ENCODE results near the gene VPS72. TPM values are rescaled to one million over a fixed set of nuclear protein-coding genes. Genes with fewer than 3 reads are reported as not detected.

Gene VPS72
- total and polyA plus RNA-seq, 7 experiments from 2014 or later, result 35.1 to 85.3 (median 63.9) TPM

GRCh38 chr1:151143986-151144385, 46.0 kb downstream of the VPS72 start:
- Mint-ChIP-seq H3K36me3 (peaks cover 0 to 1% (median 0%) of the 10 kb centered on the region in 5 donors), H3K27me3 (peaks cover 0 to 19% (median 0%) of the 10 kb centered on the region in 5 donors), H3K4me1 (peaks cover 12 to 24% (median 22%) of the 10 kb centered on the region in 7 donors), H3K27ac (no peak overlapping the region), H3K9me3 (no peaks in the 10 kb centered on the region), H3K4me3 (peak overlapping the region in 2 of 10 donors; percentile 34 to 54)
- no peak for ATAC-seq
- H3K9me3 ChIP-seq (ENCODE audit: control insufficient read depth in 2 of 3, low read length in 3 of 3), result no peaks in the 10 kb centered on the region
- no peak overlapping the region for H3K27ac ChIP-seq (ENCODE audit: low read depth, low read length)
- no peaks in the 10 kb centered on the region for H3K27me3 ChIP-seq (ENCODE audit: control insufficient read depth in 2 of 2, insufficient read depth in 2 of 2, low read length in 2 of 2)
- POLR2A ChIA-PET, result interaction anchor here (0.6 to 1.5 kb wide), 4 partner anchors 11 to 119 kb away, joined by 3 to 8 read pairs (median 6); no protein-coding TSS in a partner anchor
- CTCF ChIA-PET, result no interaction called here
- no peak overlapping the region for H3K4me3 ChIP-seq (ENCODE audit: low read length)
- peaks cover 0 to 4% (median 0%) of the 10 kb centered on the region in 3 experiments for H3K36me3 ChIP-seq (ENCODE audit: control insufficient read depth in 2 of 3, insufficient read depth in 3 of 3, low read length in 3 of 3)
- no peak for DNase-seq
- H3K4me1 ChIP-seq (ENCODE audit: control insufficient read depth in 2 of 2, insufficient read depth in 2 of 2, low read length in 2 of 2), result no peaks in the 10 kb centered on the region
- intact Hi-C loops (cut with micrococcal nuclease), result no loop called here

GRCh38 chr1:151143057-151143435, 47.0 kb downstream of the VPS72 start:
- peaks cover 12 to 24% (median 22%) of the 10 kb centered on the region in 7 donors for H3K4me1 Mint-ChIP-seq
- no peak overlapping the region for H3K4me3 Mint-ChIP-seq
- Histone ChIP-seq H3K27ac (ENCODE audit: low read depth, low read length) (no peak overlapping the region), H3K4me3 (ENCODE audit: low read length) (no peak overlapping the region), H3K36me3 (ENCODE audit: control insufficient read depth in 2 of 3, insufficient read depth in 3 of 3, low read length in 3 of 3) (peaks cover 0 to 4% (median 0%) of the 10 kb centered on the region in 3 experiments), H3K4me1 (ENCODE audit: control insufficient read depth in 2 of 2, insufficient read depth in 2 of 2, low read length in 2 of 2) (no peaks in the 10 kb centered on the region), H3K27me3 (ENCODE audit: control insufficient read depth in 2 of 2, insufficient read depth in 2 of 2, low read length in 2 of 2) (no peaks in the 10 kb centered on the region), H3K9me3 (ENCODE audit: control insufficient read depth in 2 of 3, low read length in 3 of 3) (no peaks in the 10 kb centered on the region)
- intact Hi-C loops (cut with micrococcal nuclease), result no loop called here
- H3K27ac Mint-ChIP-seq, result no peak overlapping the region
- ChIA-PET POLR2A (interaction anchor here (1.4 to 1.5 kb wide), 2 partner anchors 12 kb away, joined by 5 to 8 read pairs; no protein-coding TSS in a partner anchor), CTCF (interaction anchor here (1.2 to 1.3 kb wide), 2 partner anchors 14 to 118 kb away, joined by 4 read pairs; partner anchors contain the start of gene TNFAIP8L2)
- ATAC-seq (no peak), DNase-seq (no peak)
- H3K27me3 Mint-ChIP-seq, result peaks cover 0 to 16% (median 0%) of the 10 kb centered on the region in 5 donors
- H3K36me3 Mint-ChIP-seq, result peaks cover 0 to 1% (median 0%) of the 10 kb centered on the region in 5 donors
- no peaks in the 10 kb centered on the region for H3K9me3 Mint-ChIP-seq

GRCh38 chr1:151142411-151143056, 47.5 kb downstream of the VPS72 start:
- Histone ChIP-seq H3K36me3 (ENCODE audit: control insufficient read depth in 2 of 3, insufficient read depth in 3 of 3, low read length in 3 of 3) (peaks cover 0 to 4% (median 0%) of the 10 kb centered on the region in 3 experiments), H3K4me3 (ENCODE audit: low read length) (no peak overlapping the region), H3K27ac (ENCODE audit: low read depth, low read length) (no peak overlapping the region), H3K9me3 (ENCODE audit: control insufficient read depth in 2 of 3, low read length in 3 of 3) (no peaks in the 10 kb centered on the region), H3K27me3 (ENCODE audit: control insufficient read depth in 2 of 2, insufficient read depth in 2 of 2, low read length in 2 of 2) (no peaks in the 10 kb centered on the region), H3K4me1 (ENCODE audit: control insufficient read depth in 2 of 2, insufficient read depth in 2 of 2, low read length in 2 of 2) (no peaks in the 10 kb centered on the region)
- DNase-seq, result no peak
- no peak overlapping the region for H3K27ac Mint-ChIP-seq
- H3K4me3 Mint-ChIP-seq, result no peak overlapping the region
- CTCF ChIA-PET, result interaction anchor here (0.6 to 1.5 kb wide), 4 partner anchors 14 to 1161 kb away, joined by 3 to 5 read pairs (median 4); partner anchors contain the start of gene TNFAIP8L2
- H3K36me3 Mint-ChIP-seq, result peaks cover 0 to 1% (median 0%) of the 10 kb centered on the region in 5 donors
- H3K4me1 Mint-ChIP-seq, result peaks cover 12 to 22% (median 20%) of the 10 kb centered on the region in 7 donors
- POLR2A ChIA-PET, result interaction anchor here (1.4 to 1.5 kb wide), 2 partner anchors 12 to 13 kb away, joined by 5 to 8 read pairs; no protein-coding TSS in a partner anchor
- peaks cover 0 to 16% (median 0%) of the 10 kb centered on the region in 5 donors for H3K27me3 Mint-ChIP-seq
- no peak for ATAC-seq
- no peaks in the 10 kb centered on the region for H3K9me3 Mint-ChIP-seq
- intact Hi-C loops (cut with micrococcal nuclease), result no loop called here

GRCh38 chr1:151137789-151138188, 52.2 kb downstream of the VPS72 start:
- ChIA-PET POLR2A (interaction anchor here (0.7 kb wide), 1 partner anchor 325 kb away, joined by 3 read pairs; no protein-coding TSS in a partner anchor), CTCF (no interaction called here)
- no peak overlapping the region for H3K4me3 Mint-ChIP-seq
- Histone ChIP-seq H3K36me3 (ENCODE audit: control insufficient read depth in 2 of 3, insufficient read depth in 3 of 3, low read length in 3 of 3) (no peaks in the 10 kb centered on the region), H3K27me3 (ENCODE audit: control insufficient read depth in 2 of 2, insufficient read depth in 2 of 2, low read length in 2 of 2) (no peaks in the 10 kb centered on the region), H3K27ac (ENCODE audit: low read depth, low read length) (no peak overlapping the region), H3K4me1 (ENCODE audit: control insufficient read depth in 2 of 2, insufficient read depth in 2 of 2, low read length in 2 of 2) (no peaks in the 10 kb centered on the region), H3K9me3 (ENCODE audit: control insufficient read depth in 2 of 3, low read length in 3 of 3) (no peaks in the 10 kb centered on the region), H3K4me3 (ENCODE audit: low read length) (no peak overlapping the region)
- DNase-seq (no peak), ATAC-seq (no peak)
- H3K27me3 Mint-ChIP-seq, result no peaks in the 10 kb centered on the region
- intact Hi-C loops (cut with micrococcal nuclease), result no loop called here
- H3K9me3 Mint-ChIP-seq, result peaks cover 0 to 3% (median 0%) of the 10 kb centered on the region in 11 donors
- peaks cover 0 to 8% (median 5%) of the 10 kb centered on the region in 5 donors for H3K36me3 Mint-ChIP-seq
- H3K4me1 Mint-ChIP-seq, result peaks cover 0 to 6% (median 0%) of the 10 kb centered on the region in 7 donors
- H3K27ac Mint-ChIP-seq, result no peak overlapping the region

GRCh38 chr1:151135433-151136385, 54.3 kb downstream of the VPS72 start:
- Mint-ChIP-seq H3K36me3 (peaks cover 0 to 8% (median 5%) of the 10 kb centered on the region in 5 donors), H3K27ac (no peak overlapping the region), H3K4me3 (no peak overlapping the region), H3K27me3 (peaks cover 0 to 7% (median 0%) of the 10 kb centered on the region in 5 donors), H3K9me3 (peaks cover 0 to 3% (median 0%) of the 10 kb centered on the region in 11 donors), H3K4me1 (peaks cover 8 to 11% (median 9%) of the 10 kb centered on the region in 7 donors)
- Histone ChIP-seq H3K9me3 (ENCODE audit: control insufficient read depth in 2 of 3, low read length in 3 of 3) (no peaks in the 10 kb centered on the region), H3K36me3 (ENCODE audit: control insufficient read depth in 2 of 3, insufficient read depth in 3 of 3, low read length in 3 of 3) (no peaks in the 10 kb centered on the region), H3K27ac (ENCODE audit: low read depth, low read length) (no peak overlapping the region), H3K4me1 (ENCODE audit: control insufficient read depth in 2 of 2, insufficient read depth in 2 of 2, low read length in 2 of 2) (peaks cover 0 to 4% of the 10 kb centered on the region in 2 donors), H3K27me3 (ENCODE audit: control insufficient read depth in 2 of 2, insufficient read depth in 2 of 2, low read length in 2 of 2) (no peaks in the 10 kb centered on the region), H3K4me3 (ENCODE audit: low read length) (no peak overlapping the region)
- POLR2A ChIA-PET, result interaction anchor here (0.7 to 1.2 kb wide), 2 partner anchors 21 to 24 kb away, joined by 3 read pairs; partner anchors contain the start of gene TNFAIP8L2
- DNase-seq (no peak), ATAC-seq (no peak)
- CTCF ChIA-PET, result interaction anchor here (0.8 kb wide), 1 partner anchor 855 kb away, joined by 4 read pairs; no protein-coding TSS in a partner anchor
- intact Hi-C loops (cut with micrococcal nuclease), result no loop called here

GRCh38 chr1:151134991-151135390, 55.0 kb downstream of the VPS72 start:
- Histone ChIP-seq H3K9me3 (ENCODE audit: control insufficient read depth in 2 of 3, low read length in 3 of 3) (no peaks in the 10 kb centered on the region), H3K27me3 (ENCODE audit: control insufficient read depth in 2 of 2, insufficient read depth in 2 of 2, low read length in 2 of 2) (no peaks in the 10 kb centered on the region), H3K27ac (ENCODE audit: low read depth, low read length) (no peak overlapping the region), H3K4me1 (ENCODE audit: control insufficient read depth in 2 of 2, insufficient read depth in 2 of 2, low read length in 2 of 2) (peaks cover 0 to 4% of the 10 kb centered on the region in 2 donors), H3K4me3 (ENCODE audit: low read length) (no peak overlapping the region), H3K36me3 (ENCODE audit: control insufficient read depth in 2 of 3, insufficient read depth in 3 of 3, low read length in 3 of 3) (no peaks in the 10 kb centered on the region)
- Mint-ChIP-seq H3K36me3 (peaks cover 0 to 8% (median 5%) of the 10 kb centered on the region in 5 donors), H3K27ac (peak overlapping the region in 3 of 9 donors; percentile 48 to 65 (median 62)), H3K4me1 (peaks cover 8 to 15% (median 11%) of the 10 kb centered on the region in 7 donors), H3K4me3 (no peak overlapping the region), H3K27me3 (peaks cover 0 to 12% (median 0%) of the 10 kb centered on the region in 5 donors), H3K9me3 (peaks cover 0 to 3% (median 0%) of the 10 kb centered on the region in 11 donors)
- ATAC-seq (no peak), DNase-seq (no peak)
- intact Hi-C loops (cut with micrococcal nuclease), result no loop called here
- CTCF ChIA-PET, result interaction anchor here (0.5 to 0.7 kb wide), 2 partner anchors 131 to 162 kb away, joined by 3 to 4 read pairs; no protein-coding TSS in a partner anchor
- POLR2A ChIA-PET, result interaction anchor here (0.6 to 1.0 kb wide), 4 partner anchors 9 to 451 kb away, joined by 3 to 6 read pairs (median 3); partner anchors contain the start of gene SEMA6C
